Testis (tissue), 3 donors: Measurements from ENCODE around the gene DLGAP4. TPM values are rescaled to one million over a fixed set of nuclear protein-coding genes. Genes with fewer than 3 reads are reported as not detected.
A peak's percentile ranks its signal among the peaks of the same experiment; 100 is the strongest.

Source experiments
- DNase-seq: peaks from one replicate; pipeline ENCODE4 v3.0.0-alpha.2; 2019
- H3K27ac ChIP-seq, 2 donors: fragments of 200-600 bp; sonication (generic); one replicate each; pipeline ENCODE4 v1.5.1; 2019
- H3K27me3 ChIP-seq: fragments of 200-600 bp; sonication (generic); one replicate; pipeline ENCODE4 v1.5.1; 2019
- H3K36me3 ChIP-seq: fragments of 200-600 bp; sonication (generic); one replicate; pipeline ENCODE4 v1.5.1; 2017; ENCODE audit warnings: low read depth; ENCODE audit errors: missing control alignments
- H3K4me1 ChIP-seq: fragments of 200-600 bp; sonication (generic); one replicate; pipeline ENCODE4 v1.5.1; 2019
- H3K4me3 ChIP-seq, 2 donors: fragments of 200-600 bp; sonication (generic); one replicate each; pipeline ENCODE4 v1.5.1; 2017 to 2019
- H3K9me3 ChIP-seq: fragments of 200-600 bp; sonication (generic); one replicate; pipeline ENCODE4 v1.5.1; 2017
- CTCF ChIP-seq, 3 experiments: fragments of 450-650 bp in 2 of 3; fragments of 200-600 bp in 1 of 3; sonication (generic) in 1 of 3; IDR thresholded peaks; one replicate each; pipeline ENCODE4 v1.5.1; 2016 to 2019; ENCODE audit warnings: antibody characterized with exemption in 3 of 3, mild to moderate bottlenecking in 2 of 3, moderate library complexity in 1 of 3
- POLR2A ChIP-seq: fragments of 450-650 bp; IDR thresholded peaks from one replicate; pipeline ENCODE4 v1.6.1; 2017; ENCODE audit warnings: antibody characterized with exemption, mild to moderate bottlenecking, moderate library complexity
- WGBS, 2 donors: methylation state at CpG; one replicate each; pipeline ENCODE4 v1.1.5; 2018; 5-methylcytosine and 5-hydroxymethylcytosine counted together
- intact Hi-C: fragments of 100-400 bp; cut with DNase I; formaldehyde crosslinking; loops from one replicate; pipeline ENCODE4 v1.15.1; 2023; ENCODE audit warnings: low total_unique reads
- polyA plus RNA-seq: library from polyadenylated mRNA; stranded (reverse); fragments of 350-450 nt; fragmentation: Illumina TruSeq; extraction: RNeasy Lipid Tissue Mini Kit (QIAGEN cat#74804); gene quantifications from one replicate; pipeline ENCODE4 v1.2.3, GENCODE V29; 2014; ENCODE audit warnings: low read depth, low replicate concordance; ENCODE audit not compliant: insufficient read depth
- total RNA-seq, 2 donors: library from RNA; depleted of rRNA; stranded (reverse); fragments of >200 nt; gene quantifications; one replicate each; pipeline ENCODE4 v1.2.3, GENCODE V29; 2016

DLGAP4 gene
- total and polyA plus RNA-seq, 3 donors from 2014 or later: 69.1 to 110 (median 110) TPM

GRCh38 chr20:36571564-36572504 is 265.7 kb downstream of the DLGAP4 start:
- no peak for TF ChIP-seq CTCF (IDR thresholded peaks at IDR 0.05)
- TF ChIP-seq POLR2A: no peak
- intact Hi-C loops: loop anchor here (5.0 kb wide), 1 partner anchor 35 kb away; the partner anchor contains the start of gene RAB5IF
- H3K9me3 ChIP-seq: no peaks in the 10 kb centered on the region
- peak overlapping the region; percentile 28 to 93 for H3K27ac ChIP-seq
- no peak for DNase-seq
- H3K36me3 ChIP-seq: no peaks in the 10 kb centered on the region
- peak overlapping the region in 1 of 2 donors; percentile 97 for H3K4me3 ChIP-seq
- WGBS, 2 donors: 29 to 33% methylated on average over 13 to 17 of the region's 17 CpGs
- peaks cover 34% of the 10 kb centered on the region for H3K4me1 ChIP-seq
- H3K27me3 ChIP-seq: no peaks in the 10 kb centered on the region

DNA sequence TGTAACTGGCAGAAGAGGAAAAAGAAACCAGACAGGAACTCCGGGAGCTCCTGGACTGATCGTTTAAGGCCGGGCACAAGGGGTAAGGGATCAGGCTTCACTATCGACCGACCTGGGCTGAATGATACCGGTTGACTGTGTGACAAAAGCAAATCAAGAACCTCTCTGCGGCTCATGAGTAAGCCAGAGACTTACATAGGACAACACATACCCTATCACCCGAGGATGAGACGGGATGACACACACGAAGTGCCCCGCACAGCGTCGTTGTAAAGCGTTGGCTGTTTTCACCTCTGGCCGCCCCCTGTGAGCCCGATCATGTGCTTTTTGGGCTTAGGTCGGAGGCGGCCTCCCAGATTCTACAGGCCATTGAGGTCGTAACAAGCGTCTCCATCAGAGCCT is 266.6 kb downstream of the DLGAP4 start:
- TF ChIP-seq POLR2A: no peak
- no peak for TF ChIP-seq CTCF (IDR thresholded peaks at IDR 0.05)
- DNase-seq: peak; percentile 38
- Histone ChIP-seq H3K4me3 (peak overlapping the region; percentile 89 to 97), H3K36me3 (no peaks in the 10 kb centered on the region), H3K27me3 (no peaks in the 10 kb centered on the region), H3K27ac (peak overlapping the region; percentile 28 to 93), H3K9me3 (no peaks in the 10 kb centered on the region), H3K4me1 (peaks cover 34% of the 10 kb centered on the region)
- WGBS, 2 donors: 13 to 19% methylated on average over 10 to 20 of the region's 20 CpGs
- intact Hi-C loops: loop anchor here (5.0 kb wide), 1 partner anchor 35 kb away; the partner anchor contains the start of gene RAB5IF

GRCh38 chr20:36573103-36573797 is 267.1 kb downstream of the DLGAP4 start, which contains the start of gene TGIF2:
Gene TGIF2 (plus strand): TSS chr20:36573597. CDS start chr20:36578775, 5,178 bp downstream.
- Histone ChIP-seq H3K4me1 (peaks cover 34% of the 10 kb centered on the region), H3K36me3 (no peaks in the 10 kb centered on the region), H3K4me3 (peak within 1 kb of the TSS; percentile 89 to 97), H3K9me3 (no peaks in the 10 kb centered on the region), H3K27ac (peak within 1 kb of the TSS; percentile 93), H3K27me3 (no peaks in the 10 kb centered on the region)
- TF ChIP-seq POLR2A (no peak), CTCF (IDR thresholded peaks at IDR 0.05) (no peak)
- peak; percentile 92 for DNase-seq
- intact Hi-C loops: loop anchor here (5.0 kb wide), 1 partner anchor 34 kb away; the partner anchor contains the start of gene RAB5IF
- WGBS, 2 donors: 0 to 3% methylated on average over 7 to 58 of the region's 80 CpGs

DNA sequence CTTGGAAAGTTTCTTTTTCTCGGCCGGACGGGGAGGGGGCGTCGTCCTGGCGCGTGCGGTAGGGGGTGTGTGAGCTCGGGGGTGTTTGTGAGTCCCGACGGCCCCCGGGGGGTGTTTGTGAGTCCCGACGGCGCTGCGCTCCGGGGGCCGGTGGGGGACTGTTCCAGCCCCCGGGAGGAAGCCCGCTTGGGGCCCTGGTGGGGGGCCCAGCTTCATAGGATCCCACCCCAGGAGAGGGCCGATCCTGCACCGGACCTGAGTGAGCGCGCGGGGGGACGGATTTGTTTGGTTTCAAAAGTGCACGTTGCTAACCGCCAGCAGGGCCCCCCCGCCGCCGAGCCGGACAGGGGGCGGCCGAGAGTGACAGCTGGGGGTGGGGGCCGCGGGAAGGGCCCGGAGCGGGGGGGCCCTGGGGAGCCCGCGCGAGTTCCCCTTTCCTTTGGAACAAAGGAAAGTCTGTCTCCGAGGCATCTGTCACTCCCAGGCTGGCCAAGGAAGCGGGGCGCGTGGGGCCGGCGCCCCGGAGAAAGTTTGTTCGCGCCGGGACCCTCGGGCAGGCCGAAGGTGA is 267.7 kb downstream of the DLGAP4 start:
- WGBS, 2 donors: 0% methylated on average over 41 of the region's 53 CpGs; no CpG with 5 or more reads in 1 of the 2 donors
- H3K4me3 ChIP-seq: peak overlapping the region; percentile 89 to 97
- no peaks in the 10 kb centered on the region for H3K9me3 ChIP-seq
- peaks cover 34% of the 10 kb centered on the region for H3K4me1 ChIP-seq
- intact Hi-C loops: loop anchor here (5.0 kb wide), 1 partner anchor 33 kb away; the partner anchor contains the start of gene RAB5IF
- H3K36me3 ChIP-seq: no peaks in the 10 kb centered on the region
- H3K27me3 ChIP-seq: no peaks in the 10 kb centered on the region
- TF ChIP-seq CTCF (IDR thresholded peaks at IDR 0.05) (no peak), POLR2A (no peak)
- DNase-seq: no peak
- H3K27ac ChIP-seq: peak overlapping the region; percentile 93
